ENCODE results near the gene IRAK2.

- TF ChIP-seq ATF3 (IDR thresholded peaks at IDR 0.05; ENCODE audit: insufficient read depth, low read depth, low read length) (no peak), SUZ12 (IDR thresholded peaks at IDR 0.05; ENCODE audit: low read length) (no peak)
Observed at GRCh38 chr3:10160925-10161324, 3.8 kb upstream of the IRAK2 start.

Measured in H1 (cell line).